Natural killer cell (primary cell): ENCODE measurements around the gene SRSF6. TPM values are rescaled to one million over a fixed set of nuclear protein-coding genes. Genes with fewer than 3 reads are reported as not detected.

Experiments used
- ATAC-seq, 3 donors: fragments of 150-1000 bp in 2 of 3; fragments of 200-7000 bp in 1 of 3; cut with Tn5 transposase; 1 replicate in 1 of 3; 2 replicates in 2 of 3; pipeline ENCODE4 v1.10.0; 2021; ENCODE audit warnings: mild to moderate bottlenecking in 2 of 3, moderate library complexity in 2 of 3
- DNase-seq, 2 donors: peaks; one replicate each; pipeline versions ENCODE4 v3.0.0 to v3.0.0-alpha.2; 2013 to 2021; ENCODE audit warnings: mixed read lengths in 1 of 2
- H3K27ac ChIP-seq: one replicate; pipeline ENCODE4 v1.5.1; 2013; ENCODE audit warnings: mild to moderate bottlenecking, low read length
- H3K27me3 ChIP-seq: one replicate; pipeline ENCODE4 v1.6.1; 2013; ENCODE audit warnings: low read length; ENCODE audit not compliant: control insufficient read depth, insufficient read depth
- H3K36me3 ChIP-seq: one replicate; pipeline ENCODE4 v1.6.1; 2013; ENCODE audit warnings: low read length; ENCODE audit not compliant: control insufficient read depth, insufficient read depth
- H3K4me1 ChIP-seq: one replicate; pipeline ENCODE4 v1.6.1; 2013; ENCODE audit warnings: low read length; ENCODE audit not compliant: control insufficient read depth, insufficient read depth
- H3K4me3 ChIP-seq: one replicate; pipeline ENCODE4 v1.5.1; 2013; ENCODE audit warnings: low read length
- H3K9me3 ChIP-seq: one replicate; pipeline ENCODE4 v1.6.1; 2013; ENCODE audit warnings: low read length; ENCODE audit not compliant: control insufficient read depth, insufficient read depth
- H3K27ac Mint-ChIP-seq, 2 donors: one replicate each; pipeline ENCODE4 v1.8.0; 2022; ENCODE audit warnings: mild to moderate bottlenecking in 2 of 2, mixed read lengths in 2 of 2, moderate library complexity in 1 of 2
- H3K27me3 Mint-ChIP-seq, 2 donors: one replicate each; pipeline ENCODE4 v1.8.0; 2022; ENCODE audit warnings: low read depth in 2 of 2, mixed read lengths in 2 of 2
- H3K36me3 Mint-ChIP-seq: one replicate; pipeline ENCODE4 v1.8.0; 2022; ENCODE audit warnings: mixed read lengths
- H3K4me1 Mint-ChIP-seq, 2 donors: one replicate each; pipeline ENCODE4 v1.8.0; 2022; ENCODE audit warnings: mixed read lengths in 2 of 2
- H3K4me3 Mint-ChIP-seq: one replicate; pipeline ENCODE4 v1.8.0; 2022; ENCODE audit warnings: mild to moderate bottlenecking, moderate library complexity, mixed read lengths
- H3K9me3 Mint-ChIP-seq, 2 donors: one replicate each; pipeline ENCODE4 v1.8.0; 2022; ENCODE audit warnings: mixed read lengths in 2 of 2
- CTCF ChIP-seq: fragments of 200-600 bp; IDR thresholded peaks from one replicate; pipeline ENCODE4 v1.8.0; 2022; ENCODE audit warnings: antibody characterized with exemption
- WGBS: methylation state at CpG from one replicate; pipeline ENCODE4 v1.1.7; 2013; ENCODE audit warnings: missing lambda C conversion rate; ENCODE audit not compliant: insufficient coverage; 5-methylcytosine and 5-hydroxymethylcytosine counted together
- intact Hi-C: fragments of 100-400 bp; cut with micrococcal nuclease; formaldehyde crosslinking; loops from one replicate; pipeline ENCODE4 v1.14.2; 2022
- total RNA-seq, 4 donors: library from RNA; stranded (reverse); fragments of 120-200 nt in 1 of 4; gene quantifications; one replicate each; pipeline versions ENCODE4 v1.2.3 to v1.2.4, GENCODE V29; 2013 to 2022

Gene SRSF6
- total RNA-seq, 3 donors from 2014 or later (not counting 1 experiment from before 2014, with no cell fraction given) = 184 to 252 (median 229) TPM

- WGBS = 91% methylated on average over 5 of the region's 5 CpGs
- Mint-ChIP-seq H3K27me3 (peaks cover 16 to 25% of the 10 kb centered on the region in 2 donors), H3K27ac (no peak overlapping the region), H3K36me3 (peaks cover 2% of the 10 kb centered on the region), H3K9me3 (no peaks in the 10 kb centered on the region), H3K4me1 (no peaks in the 10 kb centered on the region), H3K4me3 (no peak overlapping the region)
- H3K4me1 ChIP-seq = no peaks in the 10 kb centered on the region
- intact Hi-C loops = no loop called here
- ATAC-seq (no peak), DNase-seq (no peak)
- H3K27me3 ChIP-seq = no peaks in the 10 kb centered on the region
- no peaks in the 10 kb centered on the region for H3K36me3 ChIP-seq
- no peaks in the 10 kb centered on the region for H3K9me3 ChIP-seq
- H3K27ac ChIP-seq = no peak overlapping the region
- no peak for TF ChIP-seq CTCF
- H3K4me3 ChIP-seq = no peak overlapping the region
These were observed 31.5 kb upstream of the SRSF6 start for GRCh38 chr20:43426172-43426571.

- Mint-ChIP-seq H3K27ac (no peak overlapping the region), H3K4me3 (no peak overlapping the region), H3K9me3 (no peaks in the 10 kb centered on the region), H3K4me1 (no peaks in the 10 kb centered on the region), H3K27me3 (peaks cover 15 to 27% of the 10 kb centered on the region in 2 donors), H3K36me3 (no peaks in the 10 kb centered on the region)
- intact Hi-C loops = no loop called here
- H3K4me1 ChIP-seq = no peaks in the 10 kb centered on the region
- 67% methylated on average over 10 of the region's 10 CpGs for WGBS
- no peaks in the 10 kb centered on the region for H3K27me3 ChIP-seq
- no peak overlapping the region for H3K27ac ChIP-seq
- DNase-seq = no peak
- H3K9me3 ChIP-seq = no peaks in the 10 kb centered on the region
- ATAC-seq = no peak
- TF ChIP-seq CTCF = no peak
- no peaks in the 10 kb centered on the region for H3K36me3 ChIP-seq
- H3K4me3 ChIP-seq = no peak overlapping the region
These were observed 27.2 kb upstream of the SRSF6 start for GRCh38 chr20:43430265-43431133.

GRCh38 chr20:43431134-43431519 lies 26.6 kb upstream of the SRSF6 start:
- intact Hi-C loops = no loop called here
- Histone ChIP-seq H3K27me3 (no peaks in the 10 kb centered on the region), H3K36me3 (no peaks in the 10 kb centered on the region), H3K4me3 (no peak overlapping the region), H3K4me1 (no peaks in the 10 kb centered on the region), H3K27ac (no peak overlapping the region), H3K9me3 (no peaks in the 10 kb centered on the region)
- H3K4me3 Mint-ChIP-seq = no peak overlapping the region
- DNase-seq = no peak
- H3K27ac Mint-ChIP-seq = no peak overlapping the region
- no peaks in the 10 kb centered on the region for H3K9me3 Mint-ChIP-seq
- H3K36me3 Mint-ChIP-seq = no peaks in the 10 kb centered on the region
- no peak for ATAC-seq
- TF ChIP-seq CTCF = no peak
- H3K4me1 Mint-ChIP-seq = no peaks in the 10 kb centered on the region
- 88% methylated on average over 7 of the region's 7 CpGs for WGBS
- H3K27me3 Mint-ChIP-seq = peaks cover 15 to 27% of the 10 kb centered on the region in 2 donors
